CD4-positive, alpha-beta T cell (primary cell): ENCODE data around the gene GMPR2. TPM values are rescaled to one million over a fixed set of nuclear protein-coding genes. Genes with fewer than 3 reads are reported as not detected.

Experiments
- ATAC-seq: fragments of 200-7000 bp; cut with Tn5 transposase; one replicate; pipeline ENCODE4 v1.10.0; 2022; ENCODE audit warnings: mild to moderate bottlenecking; ENCODE audit not compliant: poor library complexity
- CTCF ChIA-PET: fragments of 350-600 bp; sonication (Branson Sonifier 250); formaldehyde crosslinking; loops from one replicate; lab custom pipeline; 2021; ENCODE audit warnings: antibody characterized with exemption, inconsistent platforms; lab: Charles Lee
- POLR2A ChIA-PET: fragments of 350-600 bp; sonication (Branson Sonifier 250); formaldehyde crosslinking; loops from one replicate; lab custom pipeline; 2021; ENCODE audit warnings: antibody characterized with exemption, inconsistent platforms; lab: Charles Lee
- DNase-seq, 14 experiments: peaks; one replicate each; pipeline ENCODE4 v3.0.0-alpha.2; 2013 to 2020; ENCODE audit warnings: mixed read lengths in 2 of 14
- H3K27ac ChIP-seq, 2 donors: one replicate each; pipeline versions ENCODE4 v1.5.1 to v1.7.0; 2013; ENCODE audit warnings: low read length in 2 of 2, low read depth in 1 of 2, mild to moderate bottlenecking in 1 of 2
- H3K27me3 ChIP-seq, 2 experiments: 1 replicate in 1 of 2; 2 replicates in 1 of 2; pipeline versions ENCODE4 v1.6.1 to v1.7.0; 2013; ENCODE audit warnings: low read length in 2 of 2, control low read depth in 1 of 2, mild to moderate bottlenecking in 1 of 2, moderate library complexity in 1 of 2; ENCODE audit not compliant: insufficient read depth in 2 of 2, control insufficient read depth in 1 of 2
- H3K36me3 ChIP-seq: one replicate; pipeline ENCODE4 v1.6.1; 2013; ENCODE audit warnings: low read length, control low read depth; ENCODE audit not compliant: insufficient read depth
- H3K4me1 ChIP-seq: one replicate; pipeline ENCODE4 v1.6.1; 2013; ENCODE audit warnings: low read length, control low read depth; ENCODE audit not compliant: insufficient read depth
- H3K4me3 ChIP-seq: one replicate; pipeline ENCODE4 v1.5.1; 2013; ENCODE audit warnings: mild to moderate bottlenecking, low read length, moderate library complexity
- H3K9me3 ChIP-seq, 2 experiments: 1 replicate in 1 of 2; 2 replicates in 1 of 2; pipeline versions ENCODE4 v1.6.1 to v1.7.0; 2013; ENCODE audit warnings: low read length in 2 of 2, mild to moderate bottlenecking in 2 of 2, control low read depth in 1 of 2, moderate library complexity in 1 of 2; ENCODE audit not compliant: control insufficient read depth in 1 of 2, insufficient read depth in 1 of 2
- H3K27ac Mint-ChIP-seq: one replicate; pipeline ENCODE4 v1.8.0; 2020; ENCODE audit warnings: mixed read lengths
- H3K27me3 Mint-ChIP-seq: one replicate; pipeline ENCODE4 v1.8.0; 2021; ENCODE audit warnings: mixed read lengths
- H3K36me3 Mint-ChIP-seq: one replicate; pipeline ENCODE4 v1.8.0; 2021; ENCODE audit warnings: low read depth, mixed read lengths
- H3K4me1 Mint-ChIP-seq: one replicate; pipeline ENCODE4 v1.8.0; 2021; ENCODE audit warnings: low read depth, mixed read lengths
- H3K4me3 Mint-ChIP-seq: one replicate; pipeline ENCODE4 v1.8.0; 2020; ENCODE audit warnings: mild to moderate bottlenecking, mixed read lengths
- H3K9me3 Mint-ChIP-seq: one replicate; pipeline ENCODE4 v1.8.0; 2020; ENCODE audit warnings: mixed read lengths
- CTCF ChIP-seq: fragments of 200-600 bp; IDR thresholded peaks from one replicate; pipeline ENCODE4 v1.8.0; 2022; ENCODE audit warnings: antibody characterized with exemption, mild to moderate bottlenecking
- intact Hi-C, 2 experiments: fragments of 100-400 bp; cut with DNase I in 1 of 2; cut with micrococcal nuclease in 1 of 2; formaldehyde crosslinking; loops; one replicate each; pipeline versions ENCODE4 v1.15.1 to v1.9.0; 2023 to 2025; cut with DNase I, micrococcal nuclease
- total RNA-seq, 174 experiments: library from RNA in 2 of 174; stranded (reverse) in 2 of 174; gene quantifications; one replicate each; pipeline ENCODE4 v1.2.3 and lab custom pipeline; 2021 to 2026

Gene GMPR2
- total RNA-seq, 2 experiments from 2014 or later = 22.2 to 24.8 TPM

GRCh38 chr14:24251880-24252288, 19.2 kb downstream of the GMPR2 start:
- intact Hi-C loops = no loop called here

GRCh38 chr14:24252289-24253124, 19.8 kb downstream of the GMPR2 start:
- no peak for TF ChIP-seq CTCF
- Mint-ChIP-seq H3K4me1 (peaks cover 13% of the 10 kb centered on the region), H3K27ac (no peak overlapping the region), H3K9me3 (no peaks in the 10 kb centered on the region), H3K36me3 (peaks cover 40% of the 10 kb centered on the region), H3K4me3 (no peak overlapping the region), H3K27me3 (no peaks in the 10 kb centered on the region)
- ATAC-seq = no peak
- ChIA-PET POLR2A (interaction anchor here (3.6 kb wide), 1 partner anchor 10 kb away, joined by 20 read pairs; the partner anchor contains the start of gene TINF2), CTCF (interaction anchor here (1.7 to 1.9 kb wide), 2 partner anchors 44 to 55 kb away, joined by 5 read pairs; partner anchors contain the start of gene CIDEB)
- Histone ChIP-seq H3K9me3 (no peaks in the 10 kb centered on the region), H3K4me3 (no peak overlapping the region), H3K4me1 (peaks cover under 1% of the 10 kb centered on the region), H3K27me3 (no peaks in the 10 kb centered on the region), H3K27ac (no peak overlapping the region), H3K36me3 (peaks cover 34% of the 10 kb centered on the region)
- no peak for DNase-seq
- intact Hi-C loops = no loop called here

More at GRCh38 chr14:24251880-24252288, 19.2 kb downstream of the GMPR2 start:
- Mint-ChIP-seq H3K36me3 (peaks cover 34% of the 10 kb centered on the region), H3K27ac (no peak overlapping the region), H3K9me3 (no peaks in the 10 kb centered on the region), H3K4me3 (no peak overlapping the region), H3K4me1 (peaks cover 18% of the 10 kb centered on the region), H3K27me3 (no peaks in the 10 kb centered on the region)
- Histone ChIP-seq H3K4me3 (no peak overlapping the region), H3K27me3 (no peaks in the 10 kb centered on the region), H3K4me1 (peaks cover 6% of the 10 kb centered on the region), H3K27ac (no peak overlapping the region), H3K9me3 (no peaks in the 10 kb centered on the region), H3K36me3 (peaks cover 34% of the 10 kb centered on the region)
- ATAC-seq (no peak), DNase-seq (no peak)
- no peak for TF ChIP-seq CTCF
- ChIA-PET POLR2A (interaction anchor here (1.2 to 3.6 kb wide), 2 partner anchors 9 to 180 kb away, joined by 5 to 20 read pairs; partner anchors contain the start of gene TINF2), CTCF (interaction anchor here (1.7 to 1.9 kb wide), 2 partner anchors 45 to 56 kb away, joined by 5 read pairs; partner anchors contain the start of gene CIDEB)

- peaks cover 41% of the 10 kb centered on the region for H3K36me3 Mint-ChIP-seq
- no peaks in the 10 kb centered on the region for H3K27me3 Mint-ChIP-seq
- ATAC-seq (no peak), DNase-seq (no peak)
- peaks cover 9% of the 10 kb centered on the region for H3K4me1 Mint-ChIP-seq
- Histone ChIP-seq H3K27me3 (no peaks in the 10 kb centered on the region), H3K4me3 (no peak overlapping the region), H3K27ac (no peak overlapping the region), H3K9me3 (no peaks in the 10 kb centered on the region), H3K36me3 (peaks cover 33% of the 10 kb centered on the region), H3K4me1 (no peaks in the 10 kb centered on the region)
- no peak overlapping the region for H3K27ac Mint-ChIP-seq
- H3K4me3 Mint-ChIP-seq = no peak overlapping the region
- no peak for TF ChIP-seq CTCF
- intact Hi-C loops = no loop called here
- no peaks in the 10 kb centered on the region for H3K9me3 Mint-ChIP-seq
- CTCF ChIA-PET = no interaction called here
- POLR2A ChIA-PET = interaction anchor here (3.6 kb wide), 1 partner anchor 12 kb away, joined by 20 read pairs; the partner anchor contains the start of gene TINF2
Measured at GRCh38 chr14:24253936-24254335, 21.2 kb downstream of the GMPR2 start.
